ENCODE data around the gene CLIC4. TPM values are rescaled to one million over a fixed set of nuclear protein-coding genes. Genes with fewer than 3 reads are reported as not detected.
A peak's percentile ranks its signal among the peaks of the same experiment; 100 is the strongest.

The CLIC4 gene
- total and polyA plus RNA-seq, 8 donors, result 12.0 to 86.7 (median 24.8) TPM

DNA sequence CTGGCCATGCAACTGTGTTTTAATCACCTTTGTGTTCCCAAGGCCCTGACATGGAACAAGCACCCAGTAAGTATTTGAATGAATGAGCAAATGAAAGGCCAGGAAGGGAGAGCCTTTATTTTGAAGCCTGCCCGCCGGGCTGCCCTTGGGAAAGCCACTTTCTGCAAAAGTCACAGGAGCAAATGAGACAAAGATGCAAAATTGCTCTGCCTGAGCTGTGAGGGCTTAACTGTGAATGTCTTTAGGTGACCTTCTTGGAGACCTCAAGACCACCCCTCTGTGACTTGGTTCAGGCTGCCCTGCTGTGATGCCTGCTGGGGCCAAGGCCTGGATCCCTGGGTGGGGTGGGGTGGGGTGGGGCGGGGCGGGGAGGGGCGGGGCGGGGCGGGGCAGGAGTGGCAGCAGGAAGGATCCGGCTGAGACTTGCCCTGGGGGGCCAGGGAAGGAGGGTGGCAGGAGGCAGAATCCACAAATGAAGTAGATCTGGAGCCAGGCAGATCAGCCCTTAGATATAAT, 130.8 kb downstream of the CLIC4 start:
- intact Hi-C loops (cut with DNase I), result no loop called here

DNA sequence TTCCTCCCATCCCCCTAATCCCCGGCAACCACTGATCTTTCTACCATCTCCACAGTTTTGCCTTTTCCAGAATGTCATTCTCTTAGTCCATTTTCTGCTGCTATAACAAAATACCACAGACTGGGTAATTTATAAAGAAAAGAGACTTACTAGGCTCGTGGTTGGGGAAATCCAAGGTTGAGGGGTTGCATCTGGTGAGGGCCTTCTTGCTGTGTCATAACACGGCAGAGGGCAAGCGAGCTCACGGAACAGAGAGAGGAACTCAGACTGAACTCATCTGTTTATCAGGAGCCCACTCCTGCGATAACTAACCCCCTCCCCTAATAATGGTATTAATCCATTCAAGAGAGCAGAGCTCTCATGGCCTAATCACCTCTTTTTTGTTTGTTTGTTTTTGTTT, 132.8 kb downstream of the CLIC4 start:
- Histone ChIP-seq H3K4me1 (no peaks in the 10 kb centered on the region), H3K4me3 (no peak overlapping the region), H3K27ac (no peak overlapping the region), H3K9me3 (no peaks in the 10 kb centered on the region), H3K27me3 (no peaks in the 10 kb centered on the region), H3K36me3 (no peaks in the 10 kb centered on the region)
- intact Hi-C loops (cut with DNase I), result no loop called here
- TF ChIP-seq, protein P1, sequence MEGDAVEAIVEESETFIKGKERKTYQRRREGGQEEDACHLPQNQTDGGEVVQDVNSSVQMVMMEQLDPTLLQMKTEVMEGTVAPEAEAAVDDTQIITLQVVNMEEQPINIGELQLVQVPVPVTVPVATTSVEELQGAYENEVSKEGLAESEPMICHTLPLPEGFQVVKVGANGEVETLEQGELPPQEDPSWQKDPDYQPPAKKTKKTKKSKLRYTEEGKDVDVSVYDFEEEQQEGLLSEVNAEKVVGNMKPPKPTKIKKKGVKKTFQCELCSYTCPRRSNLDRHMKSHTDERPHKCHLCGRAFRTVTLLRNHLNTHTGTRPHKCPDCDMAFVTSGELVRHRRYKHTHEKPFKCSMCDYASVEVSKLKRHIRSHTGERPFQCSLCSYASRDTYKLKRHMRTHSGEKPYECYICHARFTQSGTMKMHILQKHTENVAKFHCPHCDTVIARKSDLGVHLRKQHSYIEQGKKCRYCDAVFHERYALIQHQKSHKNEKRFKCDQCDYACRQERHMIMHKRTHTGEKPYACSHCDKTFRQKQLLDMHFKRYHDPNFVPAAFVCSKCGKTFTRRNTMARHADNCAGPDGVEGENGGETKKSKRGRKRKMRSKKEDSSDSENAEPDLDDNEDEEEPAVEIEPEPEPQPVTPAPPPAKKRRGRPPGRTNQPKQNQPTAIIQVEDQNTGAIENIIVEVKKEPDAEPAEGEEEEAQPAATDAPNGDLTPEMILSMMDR (IDR thresholded peaks at IDR 0.05), result no peak
- DNase-seq (no peak), FAIRE-seq (no peak), ATAC-seq (no peak)
- 84 to 87% methylated on average over 6 of the region's 6 CpGs for WGBS, 2 donors

More for the DNA sequence above, 130.8 kb downstream of the CLIC4 start:
- no peak overlapping the region for H3K4me3 ChIP-seq
- H3K4me1 ChIP-seq, result no peaks in the 10 kb centered on the region
- no peaks in the 10 kb centered on the region for H3K27me3 ChIP-seq
- 40 to 57% methylated on average over 3 to 7 of the region's 8 CpGs for WGBS, 2 donors
- peak in 1 of 6 donors; percentile 7 for DNase-seq
- ATAC-seq, result no peak
- no peaks in the 10 kb centered on the region for H3K36me3 ChIP-seq
- no peak overlapping the region for H3K27ac ChIP-seq
- FAIRE-seq, result no peak
- TF ChIP-seq, protein P1 (IDR thresholded peaks at IDR 0.05), result no peak
- H3K9me3 ChIP-seq, result no peaks in the 10 kb centered on the region

DNA sequence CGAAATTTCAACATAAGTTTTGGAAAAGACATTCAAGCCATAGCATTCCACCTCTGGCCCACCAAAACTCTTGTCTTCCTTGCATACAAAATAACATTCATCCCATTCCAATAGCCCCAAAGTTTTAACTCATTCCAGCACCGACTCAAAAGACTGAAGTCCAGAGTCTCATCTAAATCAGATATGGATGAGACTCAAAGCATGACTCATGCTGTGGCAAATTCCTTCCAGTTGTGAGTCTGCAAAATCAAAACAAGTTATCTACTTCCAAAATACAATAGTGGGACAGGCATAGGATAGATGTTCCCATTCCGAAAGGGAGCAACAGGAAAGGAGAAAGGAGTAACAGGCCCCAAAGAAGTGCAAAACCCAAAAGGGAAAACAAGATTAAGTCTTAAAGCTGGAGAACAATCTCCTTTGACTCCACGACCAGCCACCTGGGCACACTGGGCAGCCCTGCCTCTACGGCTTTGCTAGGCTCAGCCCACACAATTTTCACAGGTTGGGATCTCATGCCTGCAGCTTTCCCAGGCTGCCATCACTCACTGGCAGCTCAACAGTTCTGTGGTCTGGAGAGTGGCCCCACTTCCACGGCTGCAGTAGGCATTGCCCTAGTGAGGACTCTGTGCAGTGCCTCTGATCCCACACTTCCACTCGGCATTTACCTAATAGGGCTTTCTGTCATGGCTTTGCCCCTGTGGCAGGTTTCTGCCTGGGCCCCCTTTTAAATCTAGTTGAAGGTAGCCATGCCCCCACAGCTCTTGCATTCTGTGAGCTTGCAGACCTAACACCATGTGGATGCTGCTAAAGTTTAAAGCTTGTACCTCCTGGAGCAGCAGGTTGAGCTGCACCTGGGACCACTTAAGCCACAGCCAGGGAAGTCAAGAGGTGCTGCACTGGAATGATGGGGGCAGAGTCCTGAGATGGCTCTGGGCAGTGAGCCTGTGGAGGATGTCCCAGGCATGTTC, 133.8 kb downstream of the CLIC4 start:
- Histone ChIP-seq H3K36me3 (no peaks in the 10 kb centered on the region), H3K27me3 (no peaks in the 10 kb centered on the region), H3K9me3 (no peaks in the 10 kb centered on the region), H3K4me3 (no peak overlapping the region), H3K4me1 (no peaks in the 10 kb centered on the region), H3K27ac (no peak overlapping the region)
- FAIRE-seq, result no peak
- intact Hi-C loops (cut with DNase I), result no loop called here
- DNase-seq, result peak in 1 of 6 donors; percentile 8
- no peak for ATAC-seq
- TF ChIP-seq, protein P1 (IDR thresholded peaks at IDR 0.05), result no peak
- 73 to 75% methylated on average over 7 of the region's 7 CpGs for WGBS, 2 donors

DNA sequence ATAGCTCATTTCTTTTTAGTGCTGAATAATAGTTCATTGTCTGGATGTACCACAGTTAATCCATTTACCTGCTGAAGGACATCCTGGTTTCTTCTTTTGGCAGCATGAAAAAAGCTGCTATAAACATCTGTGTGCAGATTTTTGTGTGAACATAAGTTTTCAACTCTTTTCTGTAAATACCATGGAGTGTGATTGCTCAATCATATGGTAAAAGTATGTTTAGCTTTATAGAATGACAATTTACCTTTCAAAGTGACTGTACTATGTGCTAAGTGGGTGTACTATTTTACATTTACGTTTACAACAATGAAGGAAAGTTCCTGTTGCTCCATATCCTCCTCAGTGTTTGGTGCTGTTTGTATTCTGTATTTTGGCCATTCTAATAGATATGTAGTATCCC, 135.8 kb downstream of the CLIC4 start:
- no peak for ATAC-seq
- Histone ChIP-seq H3K9me3 (no peaks in the 10 kb centered on the region), H3K36me3 (no peaks in the 10 kb centered on the region), H3K4me1 (no peaks in the 10 kb centered on the region), H3K27me3 (no peaks in the 10 kb centered on the region), H3K4me3 (no peak overlapping the region), H3K27ac (no peak overlapping the region)
- intact Hi-C loops (cut with DNase I), result no loop called here
- no peak for FAIRE-seq
- no peak for DNase-seq
- 10 to 15% methylated on average over 1 of the region's 1 CpG for WGBS, 2 donors
- TF ChIP-seq, protein P1 (IDR thresholded peaks at IDR 0.05), result no peak

DNA sequence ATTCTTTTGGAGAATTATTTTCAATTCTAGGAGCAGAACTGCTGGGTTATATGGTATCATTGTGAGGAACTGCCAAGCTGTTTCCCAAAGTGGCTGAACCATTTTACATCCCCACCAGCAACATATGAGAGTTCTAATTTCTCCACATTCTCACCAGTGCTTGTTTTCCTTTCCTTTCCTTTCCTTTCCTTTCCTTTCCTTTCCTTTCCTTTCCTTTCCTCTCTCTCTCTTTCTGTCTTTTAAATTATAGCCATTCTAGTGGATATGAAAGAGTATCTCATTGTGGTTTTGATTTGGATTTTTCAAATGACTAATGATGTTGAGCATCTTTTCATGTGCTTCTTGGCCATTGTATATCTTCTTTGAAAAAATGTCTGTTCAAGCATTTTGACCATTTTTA, 139.5 kb downstream of the CLIC4 start:
- H3K27ac ChIP-seq, result no peak overlapping the region
- intact Hi-C loops (cut with DNase I), result no loop called here
- no peaks in the 10 kb centered on the region for H3K36me3 ChIP-seq
- H3K4me1 ChIP-seq, result no peaks in the 10 kb centered on the region
- H3K27me3 ChIP-seq, result no peaks in the 10 kb centered on the region
- DNase-seq (no peak), ATAC-seq (no peak), FAIRE-seq (no peak)
- TF ChIP-seq, protein P1 (IDR thresholded peaks at IDR 0.05), result no peak
- no peaks in the 10 kb centered on the region for H3K9me3 ChIP-seq
- H3K4me3 ChIP-seq, result no peak overlapping the region

All from pancreas (tissue), 10 donors.